ENCODE measurements around the gene BCL6.

BCL6 gene

GRCh38 chr3:187762792-187763191 is 17.5 kb upstream of the BCL6 start:
- no peak for DNase-seq (ENCODE audit: low read depth in 3 of 3)

- no peak for DNase-seq (ENCODE audit: low read depth in 3 of 3)
Observed at GRCh38 chr3:187759601-187760000, 14.3 kb upstream of the BCL6 start.

GRCh38 chr3:187758318-187758955 is 13.2 kb upstream of the BCL6 start:
- DNase-seq (ENCODE audit: low read depth in 3 of 3): no peak

GRCh38 chr3:187753516-187753915 is 8.2 kb upstream of the BCL6 start:
- no peak for DNase-seq (ENCODE audit: low read depth in 3 of 3)

GRCh38 chr3:187750513-187751123 is 5.3 kb upstream of the BCL6 start:
- DNase-seq (ENCODE audit: low read depth in 3 of 3): no peak

GRCh38 chr3:187750006-187750512 is 4.8 kb upstream of the BCL6 start:
- no peak for DNase-seq (ENCODE audit: low read depth in 3 of 3)

- peak; percentile 83 to 91 (median 90) for DNase-seq (ENCODE audit: low read depth in 3 of 3)
Observed at GRCh38 chr3:187748050-187748481, 2.8 kb upstream of the BCL6 start.

GRCh38 chr3:187747506-187747905 is 2.2 kb upstream of the BCL6 start:
- DNase-seq (ENCODE audit: low read depth in 3 of 3): no peak

- no peak for DNase-seq (ENCODE audit: low read depth in 3 of 3)
Observed at GRCh38 chr3:187746442-187747281, 1.4 kb upstream of the BCL6 start.

GRCh38 chr3:187746059-187746441 is 782 bp upstream of the BCL6 start:
- no peak for DNase-seq (ENCODE audit: low read depth in 3 of 3)

- no peak for DNase-seq (ENCODE audit: low read depth in 3 of 3)
Observed at GRCh38 chr3:187744169-187745151, 808 bp downstream of the BCL6 start.

GRCh38 chr3:187743195-187744141 is 1.8 kb downstream of the BCL6 start:
- peak in 2 of 3 experiments; percentile 48 to 64 for DNase-seq (ENCODE audit: low read depth in 3 of 3)

- no peak for DNase-seq (ENCODE audit: low read depth in 3 of 3)
Observed at GRCh38 chr3:187742351-187743171, 2.7 kb downstream of the BCL6 start.

- DNase-seq (ENCODE audit: low read depth in 3 of 3): peak in 2 of 3 experiments; percentile 52 to 74
Observed at GRCh38 chr3:187741403-187742350, 3.6 kb downstream of the BCL6 start.

- DNase-seq (ENCODE audit: low read depth in 3 of 3): peak in 2 of 3 experiments; percentile 54 to 63
Observed at GRCh38 chr3:187740421-187741399, 4.6 kb downstream of the BCL6 start.

GRCh38 chr3:187739561-187740332 is 5.5 kb downstream of the BCL6 start:
- DNase-seq (ENCODE audit: low read depth in 3 of 3): peak in 2 of 3 experiments; percentile 61 to 77

Measured in stimulated activated CD4-positive, alpha-beta T cell treated with anti-CD3 and anti-CD28 coated beads, TNF-alpha, amount 100 ng/mL, for 24 hours (primary cell).